Aorta (tissue), 5 donors: Measurements from ENCODE around the gene H1-8. TPM values are rescaled to one million over a fixed set of nuclear protein-coding genes. Genes with fewer than 3 reads are reported as not detected.
"Not testable (repeated sequence)": the region's sequence is repeated elsewhere in the genome, so short reads cannot be mapped to it uniquely, and the experiment has no call there.

Experiments used
- ATAC-seq: fragments of 200-7000 bp; cut with Tn5 transposase; one replicate; pipeline ENCODE4 v1.9.1; 2022; ENCODE audit warnings: moderate library complexity; ENCODE audit not compliant: low FRiP score
- DNase-seq, 2 donors: peaks; one replicate each; pipeline ENCODE4 v3.0.0-alpha.2; 2020
- H3K27ac ChIP-seq, 2 donors: one replicate each; pipeline ENCODE4 v1.5.1; 2013; ENCODE audit warnings: low read length in 2 of 2, mild to moderate bottlenecking in 2 of 2, moderate library complexity in 2 of 2, control low read depth in 1 of 2, inconsistent platforms in 1 of 2, low read depth in 1 of 2
- H3K27me3 ChIP-seq, 2 donors: one replicate each; pipeline ENCODE4 v1.6.1; 2013; ENCODE audit warnings: control low read depth in 1 of 2, low read length in 1 of 2, mild to moderate bottlenecking in 1 of 2, moderate library complexity in 1 of 2; ENCODE audit not compliant: insufficient read depth in 2 of 2, control insufficient read depth in 1 of 2
- H3K36me3 ChIP-seq, 2 donors: one replicate each; pipeline ENCODE4 v1.6.1; 2013; ENCODE audit warnings: control low read depth in 1 of 2, low read length in 1 of 2, mild to moderate bottlenecking in 1 of 2; ENCODE audit not compliant: insufficient read depth in 2 of 2, control insufficient read depth in 1 of 2
- H3K4me1 ChIP-seq, 2 donors: one replicate each; pipeline ENCODE4 v1.6.1; 2013; ENCODE audit warnings: low read length in 2 of 2, control low read depth in 1 of 2, mild to moderate bottlenecking in 1 of 2, moderate library complexity in 1 of 2; ENCODE audit not compliant: insufficient read depth in 2 of 2, control insufficient read depth in 1 of 2
- H3K4me3 ChIP-seq, 2 donors: one replicate each; pipeline ENCODE4 v1.5.1; 2013; ENCODE audit warnings: low read length in 2 of 2, control low read depth in 1 of 2, mild to moderate bottlenecking in 1 of 2
- H3K9me3 ChIP-seq: one replicate; pipeline ENCODE4 v1.6.1; 2013; ENCODE audit warnings: mild to moderate bottlenecking, low read length; ENCODE audit not compliant: control insufficient read depth
- WGBS, 2 donors: extraction: QIAGEN DNeasy Blood & Tissue Kit; methylation state at CpG; one replicate each; pipeline ENCODE4 v1.1.7; 2013; 5-methylcytosine and 5-hydroxymethylcytosine counted together
- intact Hi-C, 2 donors: fragments of 100-400 bp; cut with DNase I; formaldehyde crosslinking; loops; one replicate each; pipeline versions ENCODE4 v1.14.2 to v1.15.0; 2022
- polyA plus RNA-seq, 2 donors: library from polyadenylated mRNA; stranded (reverse); fragments of 200-250 nt; gene quantifications; one replicate each; pipeline ENCODE4 v1.2.3, GENCODE V29; 2013
- total RNA-seq, 2 donors: library from RNA; stranded (reverse); fragmentation: NEBNext Ultra II Directional; extraction: Animal tissue kit (Norgen Biotek cat#: 25700); gene quantifications; one replicate each; pipeline ENCODE4 v1.2.1, GENCODE V29; 2021
- donor health status: healthy with polysubstance abuse.
- donor health status: Bipolar disorder and iron deficiency.
- donor health status: DM: no; HTN: no; CAD: no.
- donor health status: DM: no; HTN: no; CAD: no.
- donor health status: DM: yes; HTN: yes; CAD: no.

Gene H1-8
- total and polyA plus RNA-seq, 4 donors: not detected

DNA sequence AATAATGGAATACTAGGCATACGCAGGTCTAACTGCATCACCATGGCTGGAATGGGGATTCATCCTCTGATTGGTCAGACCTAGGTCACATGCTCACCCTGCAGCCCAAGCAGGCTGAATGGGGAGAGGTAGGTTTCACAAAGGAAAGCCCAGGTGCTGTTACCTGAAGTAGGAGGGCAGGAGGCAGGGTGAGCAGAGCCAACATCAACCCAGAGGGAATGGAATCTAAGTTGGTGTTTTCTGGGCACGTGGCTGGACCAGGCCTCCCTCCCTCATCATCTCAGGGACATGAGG lies 6.7 kb upstream of the H1-8 start:
- intact Hi-C loops: no loop called here
- no peaks in the 10 kb centered on the region for H3K27me3 ChIP-seq
- WGBS, 2 donors: 73 to 76% methylated on average over 2 of the region's 2 CpGs
- no peaks in the 10 kb centered on the region for H3K4me1 ChIP-seq
- H3K4me3 ChIP-seq: no peak overlapping the region
- DNase-seq (no peak), ATAC-seq (no peak)
- no peak overlapping the region for H3K27ac ChIP-seq
- no peaks in the 10 kb centered on the region for H3K36me3 ChIP-seq
- no peaks in the 10 kb centered on the region for H3K9me3 ChIP-seq

DNA sequence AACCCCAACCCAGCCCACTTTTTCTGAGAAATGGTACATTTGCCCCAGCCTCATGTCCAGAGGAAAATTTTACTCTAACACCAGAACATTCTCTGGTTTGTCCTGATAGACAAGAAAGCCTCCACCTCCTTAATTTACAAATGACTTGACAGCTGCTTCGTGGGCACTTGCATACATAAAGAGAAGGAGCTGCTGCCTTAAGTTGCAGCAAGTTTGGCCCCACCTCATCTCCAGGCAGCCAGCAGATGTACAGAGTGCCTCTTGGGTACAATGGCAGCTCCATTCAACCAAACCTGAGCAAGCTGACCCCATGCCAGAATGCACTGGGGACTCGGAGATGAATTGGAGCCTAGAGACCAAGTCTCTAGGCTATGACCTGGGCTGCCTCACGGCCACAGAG lies 6.2 kb upstream of the H1-8 start:
- WGBS, 2 donors: 82 to 88% methylated on average over 3 of the region's 3 CpGs
- intact Hi-C loops: no loop called here
- no peaks in the 10 kb centered on the region for H3K36me3 ChIP-seq
- H3K27me3 ChIP-seq: no peaks in the 10 kb centered on the region
- DNase-seq (no peak), ATAC-seq (no peak)
- no peaks in the 10 kb centered on the region for H3K9me3 ChIP-seq
- no peak overlapping the region for H3K27ac ChIP-seq
- H3K4me3 ChIP-seq: no peak overlapping the region
- H3K4me1 ChIP-seq: no peaks in the 10 kb centered on the region

DNA sequence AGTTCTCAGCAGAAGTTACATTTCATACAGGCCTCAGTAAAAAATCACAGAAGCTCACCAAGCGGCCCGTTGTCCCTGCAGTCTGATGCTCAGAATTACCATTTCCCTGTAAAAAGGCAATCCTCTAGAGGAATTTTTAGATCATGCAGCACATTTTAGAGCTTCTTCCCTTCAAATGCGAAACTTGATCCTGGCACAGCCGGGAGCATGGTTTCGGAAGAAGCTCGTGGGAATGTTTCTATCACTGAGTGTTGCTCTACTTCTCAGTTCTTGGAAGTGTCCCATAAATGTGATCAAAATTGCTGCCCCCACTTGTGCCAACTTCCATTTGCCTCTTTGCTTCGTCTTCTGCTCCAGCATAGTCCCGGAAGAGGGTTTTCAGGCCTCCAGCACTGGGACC lies 3.8 kb upstream of the H1-8 start:
- Histone ChIP-seq H3K27me3 (no peaks in the 10 kb centered on the region), H3K36me3 (no peaks in the 10 kb centered on the region), H3K4me1 (no peaks in the 10 kb centered on the region), H3K4me3 (no peak overlapping the region), H3K9me3 (no peaks in the 10 kb centered on the region), H3K27ac (no peak overlapping the region)
- intact Hi-C loops: no loop called here
- ATAC-seq: no peak
- WGBS, 2 donors: 86 to 87% methylated on average over 8 of the region's 8 CpGs
- DNase-seq: no peak

DNA sequence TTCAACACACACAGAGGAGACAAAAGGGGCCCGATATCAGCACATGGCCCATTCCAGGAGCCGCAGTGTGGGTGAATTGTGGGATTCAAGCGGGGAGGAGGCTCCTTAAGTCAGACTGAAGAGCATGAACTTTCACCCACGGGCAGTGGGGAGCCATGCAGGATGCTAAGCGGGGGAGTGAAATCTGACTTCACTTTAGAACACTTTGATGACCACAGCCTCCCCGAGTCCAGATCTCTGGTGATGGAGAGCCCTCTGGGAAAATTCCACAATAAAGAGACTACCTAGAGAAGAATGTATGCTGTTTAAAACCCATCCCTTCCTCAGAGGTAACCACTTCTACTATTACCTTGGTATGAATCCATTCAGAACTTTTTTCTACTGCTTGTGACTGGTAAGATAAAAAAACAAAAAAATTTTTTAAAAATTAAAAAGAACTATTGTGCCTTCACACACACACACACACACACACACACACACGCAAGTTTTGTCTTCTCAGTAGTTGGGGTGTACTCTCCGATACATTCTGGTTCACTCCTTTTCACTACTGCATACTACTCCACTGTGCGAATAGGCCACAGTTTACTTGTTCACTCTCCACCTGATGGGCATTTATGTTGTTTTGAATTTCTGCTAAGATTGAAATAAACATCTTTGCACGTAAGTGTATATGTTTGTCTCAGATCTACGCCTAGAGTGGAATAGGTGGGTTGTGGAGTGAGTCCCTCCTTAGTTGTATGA lies 2.0 kb upstream of the H1-8 start:
- Histone ChIP-seq H3K36me3 (no peaks in the 10 kb centered on the region), H3K9me3 (no peaks in the 10 kb centered on the region), H3K27me3 (no peaks in the 10 kb centered on the region), H3K27ac (no peak overlapping the region), H3K4me1 (no peaks in the 10 kb centered on the region), H3K4me3 (no peak overlapping the region)
- 92 to 93% methylated on average over 11 of the region's 11 CpGs for WGBS, 2 donors
- intact Hi-C loops: no loop called here
- no peak for DNase-seq
- ATAC-seq: no peak

DNA sequence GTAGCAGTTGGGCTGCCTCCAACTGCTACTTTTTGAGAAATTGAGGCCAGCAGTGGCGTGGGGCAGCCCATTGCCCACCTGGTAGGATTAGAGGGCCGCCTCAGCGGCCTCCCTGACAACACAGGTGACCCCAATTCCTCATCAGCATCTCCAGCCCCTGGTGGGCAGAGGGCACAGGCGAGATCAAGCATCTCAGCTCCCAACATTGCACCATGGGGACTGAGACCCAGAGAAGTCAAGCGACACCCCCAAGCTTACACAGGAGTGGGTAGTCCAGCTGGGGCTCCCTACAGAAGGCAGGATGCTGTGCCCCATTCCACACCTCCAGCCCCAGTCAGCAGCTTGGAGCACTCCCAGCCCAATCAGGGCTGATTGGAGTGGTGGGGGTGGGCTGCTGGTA lies 228 bp upstream of the H1-8 start:
- intact Hi-C loops: no loop called here
- Histone ChIP-seq H3K4me3 (no peak overlapping the region), H3K27ac (no peak overlapping the region), H3K4me1 (no peaks in the 10 kb centered on the region), H3K36me3 (no peaks in the 10 kb centered on the region), H3K27me3 (no peaks in the 10 kb centered on the region), H3K9me3 (no peaks in the 10 kb centered on the region)
- 97 to 98% methylated on average over 5 of the region's 5 CpGs for WGBS, 2 donors
- DNase-seq: no peak
- ATAC-seq: no peak

DNA sequence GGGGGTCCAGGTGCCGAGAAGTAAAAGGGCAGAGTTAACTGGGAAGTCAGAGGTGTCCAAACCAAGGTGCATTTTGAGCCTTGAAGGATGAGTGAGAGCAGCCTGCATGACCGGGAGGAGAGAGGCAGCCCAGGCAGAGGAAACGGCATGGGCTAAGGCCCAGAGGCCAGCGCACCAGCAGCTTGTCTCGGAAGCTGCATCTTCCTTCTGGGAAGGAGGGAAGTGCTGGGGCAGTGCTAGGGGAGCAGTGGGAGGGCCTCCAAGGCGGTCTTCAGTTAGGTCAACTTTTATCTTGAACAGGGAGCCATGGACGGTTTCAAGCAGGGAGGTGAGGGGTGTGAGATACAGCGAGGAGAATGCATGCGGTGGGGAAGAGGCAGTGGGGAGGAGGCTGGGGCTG lies 1.0 kb downstream of the H1-8 start:
- no peaks in the 10 kb centered on the region for H3K27me3 ChIP-seq
- 93 to 94% methylated on average over 9 of the region's 9 CpGs for WGBS, 2 donors
- no peaks in the 10 kb centered on the region for H3K9me3 ChIP-seq
- DNase-seq (no peak), ATAC-seq (no peak)
- no peaks in the 10 kb centered on the region for H3K36me3 ChIP-seq
- no peak overlapping the region for H3K4me3 ChIP-seq
- intact Hi-C loops: no loop called here
- H3K27ac ChIP-seq: no peak overlapping the region
- no peaks in the 10 kb centered on the region for H3K4me1 ChIP-seq

DNA sequence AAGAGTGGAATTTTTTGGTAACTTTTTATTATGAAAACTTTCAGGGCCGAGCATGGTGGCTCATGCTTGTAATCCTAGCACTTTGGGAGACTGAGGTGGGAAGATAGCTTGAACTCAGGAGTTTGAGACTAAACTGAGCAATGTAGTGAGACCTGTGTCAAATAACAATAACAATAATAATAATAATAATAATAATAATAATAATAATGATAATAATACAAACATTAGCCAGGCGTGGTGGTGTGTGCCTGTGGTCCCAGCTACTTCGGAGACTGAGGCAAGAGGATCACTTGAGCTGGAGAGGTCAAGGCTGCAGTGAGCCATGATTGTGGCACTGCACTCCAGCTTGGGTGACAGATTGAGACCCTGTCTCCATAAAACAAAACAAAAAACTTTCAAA lies 3.0 kb downstream of the H1-8 start:
- intact Hi-C loops, H3K9me3 ChIP-seq, ATAC-seq, H3K4me3 ChIP-seq, H3K27ac ChIP-seq, H3K36me3 ChIP-seq, DNase-seq, H3K4me1 ChIP-seq, H3K27me3 ChIP-seq: not testable (repeated sequence)
- 89 to 95% methylated on average over 3 of the region's 3 CpGs for WGBS, 2 donors

DNA sequence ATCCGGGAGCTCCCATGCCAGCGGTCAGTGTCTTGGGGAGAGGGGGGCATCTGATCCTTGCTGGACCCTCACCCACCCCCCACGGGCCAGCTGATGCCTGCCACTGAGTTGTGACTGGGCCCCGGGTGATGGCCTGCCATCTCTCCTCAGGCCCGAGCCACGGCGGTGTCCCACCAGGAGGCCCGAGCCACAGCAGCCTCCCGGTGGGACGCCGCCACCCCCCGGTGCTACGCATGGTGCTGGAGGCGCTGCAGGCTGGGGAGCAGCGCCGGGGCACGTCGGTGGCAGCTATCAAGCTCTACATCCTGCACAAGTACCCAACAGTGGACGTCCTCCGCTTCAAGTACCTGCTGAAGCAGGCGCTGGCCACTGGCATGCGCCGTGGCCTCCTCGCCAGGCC lies 4.3 kb downstream of the H1-8 start:
- Histone ChIP-seq H3K27ac (no peak overlapping the region), H3K9me3 (no peaks in the 10 kb centered on the region), H3K27me3 (no peaks in the 10 kb centered on the region), H3K4me3 (no peak overlapping the region), H3K4me1 (no peaks in the 10 kb centered on the region), H3K36me3 (no peaks in the 10 kb centered on the region)
- ATAC-seq (no peak), DNase-seq (no peak)
- intact Hi-C loops: no loop called here
- WGBS, 2 donors: 97 to 98% methylated on average over 22 to 24 of the region's 24 CpGs

DNA sequence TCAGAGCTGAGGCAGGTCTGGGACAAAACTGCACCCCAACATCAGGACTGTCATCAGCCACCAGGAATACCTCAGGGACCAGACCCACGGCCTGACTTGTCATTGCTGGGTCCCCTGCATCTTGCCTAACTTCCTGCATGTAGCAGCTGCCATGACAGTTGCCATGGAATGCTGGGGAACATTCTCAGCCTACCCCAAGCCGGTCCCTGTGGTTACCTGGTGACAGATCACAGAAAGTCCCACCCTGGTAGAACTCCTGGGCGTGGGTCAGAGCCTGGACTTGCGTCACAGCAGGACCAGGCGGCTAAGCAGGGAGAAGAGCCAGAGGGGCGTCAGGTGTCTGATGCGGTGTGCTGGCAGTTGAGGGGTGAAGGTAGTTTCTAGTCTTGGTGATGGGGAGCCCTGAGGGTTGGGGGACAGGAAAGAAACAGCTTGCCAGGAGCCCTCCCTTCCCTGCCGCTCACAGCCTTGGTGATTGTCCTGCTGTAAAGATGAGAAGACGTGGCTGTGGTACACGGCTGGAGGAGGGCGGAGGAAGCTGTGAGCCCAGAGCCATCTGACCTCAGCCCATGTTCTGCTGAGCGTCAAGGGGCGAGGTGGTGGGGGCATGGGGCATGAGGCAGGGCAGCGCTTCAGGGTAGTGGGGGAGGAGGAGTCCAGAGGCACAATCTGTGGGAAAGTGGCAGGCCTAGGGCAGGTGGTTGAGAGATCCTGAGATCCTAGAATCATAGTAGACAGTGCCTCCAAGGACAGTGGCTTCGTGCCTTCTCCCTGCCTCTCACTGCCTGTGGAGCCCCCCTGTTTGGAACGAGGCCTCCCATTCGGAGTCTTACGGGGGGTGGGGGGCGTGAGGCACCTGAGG lies 5.4 kb downstream of the H1-8 start:
- DNase-seq (no peak), ATAC-seq (no peak)
- WGBS, 2 donors: 93 to 96% methylated on average over 19 of the region's 19 CpGs
- H3K4me1 ChIP-seq: no peaks in the 10 kb centered on the region
- H3K27me3 ChIP-seq: no peaks in the 10 kb centered on the region
- no peak overlapping the region for H3K4me3 ChIP-seq
- H3K9me3 ChIP-seq: no peaks in the 10 kb centered on the region
- no peaks in the 10 kb centered on the region for H3K36me3 ChIP-seq
- intact Hi-C loops: no loop called here
- no peak overlapping the region for H3K27ac ChIP-seq
